C4-2B (cell line): ENCODE measurements around the gene SMG6.

ENCODE experiments used
- CTCF ChIP-seq: fragments of 450-650 bp; conservative IDR thresholded peaks from 2 replicates; pipeline ENCODE4 v1.5.1; 2017; ENCODE audit warnings: mild to moderate bottlenecking
- ZFX ChIP-seq: fragments of 450-650 bp; IDR thresholded peaks from 2 replicates; pipeline ENCODE4 v1.6.1; 2017

- TF ChIP-seq CTCF (no peak), ZFX (no peak)
These were observed 120.2 kb downstream of the SMG6 start for GRCh38 chr17:2183346-2183745.
